T-cell (primary cell): Measurements from ENCODE around the gene ARHGAP4. TPM values are rescaled to one million over a fixed set of nuclear protein-coding genes. Genes with fewer than 3 reads are reported as not detected.
A peak's percentile ranks its signal among the peaks of the same experiment; 100 is the strongest.

Source experiments
- ATAC-seq, 4 experiments: fragments of 200-7000 bp in 3 of 4; fragments of 150-1000 bp in 1 of 4; cut with Tn5 transposase; replicated peaks in 1 of 4; 1 replicate in 3 of 4; 2 replicates in 1 of 4; pipeline ENCODE4 v1.10.0; 2021; ENCODE audit warnings: moderate library complexity in 3 of 4, mild to moderate bottlenecking in 2 of 4, moderate number of reproducible peaks in 1 of 4
- CTCF ChIA-PET, 2 donors: fragments of 300-600 bp; sonication (Branson Sonifier 250); formaldehyde crosslinking; loops; one replicate each; lab custom pipeline; 2022; ENCODE audit warnings: antibody characterized with exemption in 2 of 2; lab: Charles Lee
- POLR2A ChIA-PET, 2 donors: fragments of 300-600 bp; sonication (Branson Sonifier 250); formaldehyde crosslinking; loops; one replicate each; lab custom pipeline; 2022; ENCODE audit warnings: antibody characterized with exemption in 2 of 2; lab: Charles Lee
- DNase-seq, 35 experiments: peaks; one replicate each; pipeline versions ENCODE4 v3.0.0 to v3.0.0-alpha.2; 2013 to 2023
- H3K27ac ChIP-seq: one replicate; pipeline ENCODE4 v1.5.1; 2013; ENCODE audit warnings: low read length
- H3K27me3 ChIP-seq, 2 experiments: replicated peaks in 1 of 2; 1 replicate in 1 of 2; 2 replicates in 1 of 2; pipeline versions ENCODE4 v1.6.1 to v1.7.0; 2013; ENCODE audit warnings: low read length in 1 of 2, mixed read lengths in 1 of 2; ENCODE audit not compliant: control insufficient read depth in 2 of 2, insufficient read depth in 2 of 2; ENCODE audit errors: extremely low read depth in 1 of 2
- H3K36me3 ChIP-seq, 2 donors: 1 replicate in 1 of 2; 2 replicates in 1 of 2; pipeline versions ENCODE4 v1.6.1 to v1.7.0; 2013; ENCODE audit warnings: low read length in 1 of 2; ENCODE audit not compliant: control insufficient read depth in 2 of 2, insufficient read depth in 1 of 2; ENCODE audit errors: extremely low read depth in 1 of 2
- H3K4me1 ChIP-seq, 2 experiments: 1 replicate in 1 of 2; 2 replicates in 1 of 2; pipeline versions ENCODE4 v1.6.1 to v1.7.0; 2013; ENCODE audit warnings: low read length in 2 of 2, mixed read lengths in 1 of 2; ENCODE audit not compliant: insufficient read depth in 2 of 2, control insufficient read depth in 1 of 2; ENCODE audit errors: extremely low read depth in 1 of 2
- H3K4me3 ChIP-seq, 2 donors: 1 replicate in 1 of 2; 2 replicates in 1 of 2; pipeline versions ENCODE4 v1.5.1 to v1.7.0; 2013; ENCODE audit warnings: mild to moderate bottlenecking in 2 of 2, low read length in 1 of 2, moderate library complexity in 1 of 2; ENCODE audit not compliant: control insufficient read depth in 1 of 2; ENCODE audit errors: extremely low read depth in 1 of 2
- H3K9me3 ChIP-seq: 2 replicates; pipeline ENCODE4 v1.7.0; 2013
- H3K27ac Mint-ChIP-seq, 2 donors: one replicate each; pipeline ENCODE4 v1.8.0; 2020 to 2021; ENCODE audit warnings: mild to moderate bottlenecking in 2 of 2, mixed read lengths in 2 of 2
- H3K27me3 Mint-ChIP-seq, 2 donors: one replicate each; pipeline ENCODE4 v1.8.0; 2021 to 2022; ENCODE audit warnings: mixed read lengths in 2 of 2
- H3K36me3 Mint-ChIP-seq: one replicate; pipeline ENCODE4 v1.8.0; 2021; ENCODE audit warnings: mixed read lengths
- H3K4me1 Mint-ChIP-seq, 3 donors: one replicate each; pipeline ENCODE4 v1.8.0; 2020 to 2022; ENCODE audit warnings: mixed read lengths in 3 of 3, mild to moderate bottlenecking in 1 of 3
- H3K4me3 Mint-ChIP-seq, 3 donors: one replicate each; pipeline ENCODE4 v1.8.0; 2020 to 2022; ENCODE audit warnings: mild to moderate bottlenecking in 3 of 3, mixed read lengths in 3 of 3, moderate library complexity in 3 of 3
- H3K9me3 Mint-ChIP-seq, 3 donors: one replicate each; pipeline ENCODE4 v1.8.0; 2020 to 2022; ENCODE audit warnings: mixed read lengths in 3 of 3
- WGBS: methylation state at CpG from one replicate; pipeline ENCODE4 v1.1.5; 2013; ENCODE audit warnings: missing lambda C conversion rate; ENCODE audit not compliant: insufficient coverage; 5-methylcytosine and 5-hydroxymethylcytosine counted together
- total RNA-seq, 35 experiments: library from RNA in 6 of 35; stranded (reverse) in 6 of 35; fragments of 120-200 nt in 1 of 35; gene quantifications; one replicate each; pipeline versions ENCODE4 v1.2.1 to v1.2.4 and lab custom pipeline; 2013 to 2026

ARHGAP4 gene
- total RNA-seq = 100 to 1,000 TPM; 420 to 485 (median 468) TPM
- total RNA-seq (2013) = 196 TPM
- total RNA-seq (lab: John Stamatoyannopoulos, UW) = 79.2 to 612 (median 346) reads per million in 29 experiments

GRCh38 chrX:153925739-153926551 is at the start of gene ARHGAP4:
Gene ARHGAP4, minus strand, starts transcription at chrX:153926264. Its CDS starts 62 bp downstream, at chrX:153926202.
- H3K4me1 ChIP-seq = peaks cover 5 to 77% of the 10 kb centered on the region in 2 experiments
- ATAC-seq = peak in 3 of 4 experiments; percentile 3 to 6 (median 5)

DNA sequence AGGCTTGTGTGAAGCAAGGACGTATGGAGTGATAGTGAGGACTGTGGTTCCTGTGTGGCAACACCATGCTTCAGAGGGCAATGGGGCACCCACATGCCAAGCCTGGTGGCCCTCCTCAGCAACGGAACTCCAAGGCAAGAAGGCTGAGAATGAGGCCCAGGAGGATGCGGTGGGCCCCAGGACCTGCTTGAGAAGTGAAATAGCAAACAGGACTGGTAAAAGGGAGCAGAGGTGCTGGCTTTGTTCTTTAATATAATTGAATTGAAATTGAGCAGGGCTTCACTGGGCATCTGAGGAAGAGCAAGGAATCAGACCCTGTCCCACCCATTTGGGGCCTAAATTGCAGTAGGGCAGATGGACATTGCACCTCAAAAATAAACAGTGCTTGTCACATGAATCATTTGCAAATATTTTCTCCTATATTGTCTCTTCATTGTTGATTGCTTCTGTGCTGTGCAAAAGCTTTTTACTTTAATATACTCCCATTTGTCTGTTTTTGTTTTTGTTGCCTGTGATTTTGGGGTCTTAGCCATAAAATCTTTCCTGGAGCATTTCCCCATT is 48.7 kb upstream of the ARHGAP4 start:
- Histone ChIP-seq H3K27me3 (no peaks in the 10 kb centered on the region), H3K4me3 (no peak overlapping the region), H3K27ac (peak overlapping the region; percentile 72), H3K36me3 (no peaks in the 10 kb centered on the region), H3K4me1 (peaks cover 0 to 22% of the 10 kb centered on the region in 2 experiments), H3K9me3 (no peaks in the 10 kb centered on the region)
- H3K4me3 Mint-ChIP-seq = peak overlapping the region in 2 of 3 donors; percentile 9 to 88
- no peak for DNase-seq
- no peaks in the 10 kb centered on the region for H3K9me3 Mint-ChIP-seq
- ChIA-PET CTCF (interaction anchor here in 1 of 2 donors (0.6 kb wide), 1 partner anchor 25 kb away, joined by 3 read pairs; no protein-coding TSS in a partner anchor), POLR2A (no interaction called here)
- 39% methylated on average over 3 of the region's 3 CpGs for WGBS
- peaks cover 23 to 25% (median 23%) of the 10 kb centered on the region in 3 donors for H3K4me1 Mint-ChIP-seq
- no peaks in the 10 kb centered on the region for H3K27me3 Mint-ChIP-seq
- no peaks in the 10 kb centered on the region for H3K36me3 Mint-ChIP-seq
- H3K27ac Mint-ChIP-seq = peak overlapping the region; percentile 88 to 89
- no peak for ATAC-seq

More at GRCh38 chrX:153925739-153926551, at the start of gene ARHGAP4:
- Mint-ChIP-seq H3K4me3 (peak within 1 kb of the TSS; percentile 86 to 95 (median 94)), H3K4me1 (peaks cover 49 to 64% (median 59%) of the 10 kb centered on the region in 3 donors), H3K36me3 (no peaks in the 10 kb centered on the region), H3K9me3 (no peaks in the 10 kb centered on the region), H3K27ac (peak within 1 kb of the TSS; percentile 95 to 98), H3K27me3 (peaks cover 0 to 3% of the 10 kb centered on the region in 2 donors)
- H3K4me3 ChIP-seq = peak within 1 kb of the TSS; percentile 82 to 83
- H3K27me3 ChIP-seq = no peaks in the 10 kb centered on the region
- no peaks in the 10 kb centered on the region for H3K9me3 ChIP-seq
- POLR2A ChIA-PET = interaction anchor here (0.5 to 1.2 kb wide), 4 partner anchors 19 to 102 kb away, joined by 3 to 8 read pairs (median 4); no protein-coding TSS in a partner anchor
- H3K27ac ChIP-seq = peak within 1 kb of the TSS; percentile 95
- CTCF ChIA-PET = interaction anchor here (0.6 to 3.9 kb wide), 7 partner anchors 20 to 1101 kb away, joined by 4 to 36 read pairs (median 8); partner anchors contain the start of gene FUNDC2 (in 1 of the 2)
- peak in 18 of 35 experiments; percentile 7 to 63 (median 31) for DNase-seq
- under 1% methylated on average over 48 of the region's 59 CpGs for WGBS
- H3K36me3 ChIP-seq = peaks cover 5 to 12% of the 10 kb centered on the region in 2 donors

GRCh38 chrX:153974003-153974725 is 48.1 kb upstream of the ARHGAP4 start:
- Histone ChIP-seq H3K27ac (peak overlapping the region; percentile 72), H3K27me3 (no peaks in the 10 kb centered on the region), H3K4me3 (peak overlapping the region in 1 of 2 donors; percentile 97), H3K4me1 (peaks cover 0 to 26% of the 10 kb centered on the region in 2 experiments), H3K9me3 (no peaks in the 10 kb centered on the region), H3K36me3 (no peaks in the 10 kb centered on the region)
- peaks cover 25 to 30% (median 28%) of the 10 kb centered on the region in 3 donors for H3K4me1 Mint-ChIP-seq
- peak overlapping the region; percentile 83 to 88 (median 86) for H3K4me3 Mint-ChIP-seq
- no peaks in the 10 kb centered on the region for H3K36me3 Mint-ChIP-seq
- no peaks in the 10 kb centered on the region for H3K27me3 Mint-ChIP-seq
- H3K27ac Mint-ChIP-seq = peak overlapping the region; percentile 88 to 89
- ChIA-PET POLR2A (no interaction called here), CTCF (interaction anchor here in 1 of 2 donors (0.6 kb wide), 1 partner anchor 25 kb away, joined by 3 read pairs; no protein-coding TSS in a partner anchor)
- ATAC-seq = no peak
- no peaks in the 10 kb centered on the region for H3K9me3 Mint-ChIP-seq
- no peak for DNase-seq
- 66% methylated on average over 8 of the region's 14 CpGs for WGBS

DNA sequence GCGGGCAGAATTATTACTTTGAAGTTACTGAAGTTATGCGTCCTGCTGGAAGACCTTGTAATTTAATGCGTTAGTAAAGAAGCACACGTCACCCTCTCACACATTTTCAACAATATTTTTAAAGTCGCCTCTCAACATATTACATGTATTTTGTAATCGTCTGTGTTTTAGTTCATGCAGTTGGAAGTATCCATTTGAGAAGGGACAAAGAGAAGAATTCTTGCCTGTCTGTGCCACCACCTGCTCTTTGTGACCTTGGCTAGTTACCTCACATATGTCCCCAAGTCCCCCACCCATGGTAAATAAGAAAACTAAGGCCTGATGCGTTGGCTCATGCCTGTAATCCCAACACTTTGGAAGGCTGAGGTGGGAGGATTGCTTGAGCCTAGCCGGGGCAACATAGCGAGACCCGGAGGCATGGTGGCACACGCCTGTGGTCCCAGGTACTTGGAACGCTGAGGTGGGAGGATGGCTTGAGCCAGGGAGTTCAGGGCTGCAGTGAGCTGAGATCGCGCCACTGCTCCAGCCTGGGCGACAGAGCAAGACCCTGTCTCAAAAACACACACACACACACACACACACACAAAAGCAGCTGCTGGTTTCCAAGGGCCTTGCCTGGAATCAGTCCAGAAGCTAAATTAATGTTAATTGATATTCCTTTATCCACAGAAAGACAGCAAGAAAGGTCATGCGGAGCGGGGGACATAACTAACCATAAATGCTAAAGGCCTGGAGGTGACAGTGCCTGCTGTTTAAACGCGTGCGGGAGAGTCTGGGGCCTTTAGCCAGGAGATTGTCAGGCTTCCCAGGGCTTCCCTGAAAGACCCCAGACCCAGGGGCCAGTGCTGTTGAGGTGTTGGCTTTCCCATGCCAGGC is 47.3 kb upstream of the ARHGAP4 start:
- POLR2A ChIA-PET = no interaction called here
- Mint-ChIP-seq H3K4me1 (peaks cover 28 to 36% (median 30%) of the 10 kb centered on the region in 3 donors), H3K27me3 (no peaks in the 10 kb centered on the region), H3K4me3 (peak overlapping the region; percentile 83 to 88 (median 86)), H3K27ac (peak overlapping the region; percentile 88 to 89), H3K9me3 (no peaks in the 10 kb centered on the region), H3K36me3 (no peaks in the 10 kb centered on the region)
- ATAC-seq (no peak), DNase-seq (no peak)
- H3K4me1 ChIP-seq = peaks cover 0 to 34% of the 10 kb centered on the region in 2 experiments
- H3K27ac ChIP-seq = peak overlapping the region; percentile 72
- CTCF ChIA-PET = no interaction called here
- H3K9me3 ChIP-seq = no peaks in the 10 kb centered on the region
- no peaks in the 10 kb centered on the region for H3K36me3 ChIP-seq
- 56% methylated on average over 3 of the region's 20 CpGs for WGBS
- no peaks in the 10 kb centered on the region for H3K27me3 ChIP-seq
- peak overlapping the region; percentile 55 to 97 for H3K4me3 ChIP-seq

GRCh38 chrX:153972368-153973126 is 46.5 kb upstream of the ARHGAP4 start, which contains the start of gene TMEM187:
Gene TMEM187, plus strand, starts transcription at chrX:153972754. Its CDS starts 9,309 bp downstream, at chrX:153982063.
- Mint-ChIP-seq H3K36me3 (no peaks in the 10 kb centered on the region), H3K4me1 (peaks cover 36 to 44% (median 38%) of the 10 kb centered on the region in 3 donors), H3K9me3 (no peaks in the 10 kb centered on the region), H3K4me3 (peak within 1 kb of the TSS; percentile 88 to 100 (median 100)), H3K27ac (peak within 1 kb of the TSS; percentile 100), H3K27me3 (no peaks in the 10 kb centered on the region)
- DNase-seq (peak; percentile 74 to 92 (median 83)), ATAC-seq (peak; percentile 62 to 66 (median 63))
- Histone ChIP-seq H3K36me3 (no peaks in the 10 kb centered on the region), H3K4me1 (peaks cover 6 to 42% of the 10 kb centered on the region in 2 experiments), H3K9me3 (no peaks in the 10 kb centered on the region), H3K27me3 (no peaks in the 10 kb centered on the region), H3K4me3 (peak within 1 kb of the TSS; percentile 97 to 99), H3K27ac (peak within 1 kb of the TSS; percentile 99)
- POLR2A ChIA-PET = no interaction called here
- CTCF ChIA-PET = interaction anchor here in 1 of 2 donors (1.4 kb wide), 1 partner anchor 9 kb away, joined by 4 read pairs; no protein-coding TSS in a partner anchor
- under 1% methylated on average over 65 of the region's 103 CpGs for WGBS
